ENCODE measurements around the gene TRAPPC6A. TPM values are rescaled to one million over a fixed set of nuclear protein-coding genes. Genes with fewer than 3 reads are reported as not detected.
A peak's percentile ranks its signal among the peaks of the same experiment; 100 is the strongest.

Gene TRAPPC6A
- total and polyA plus RNA-seq, 9 of the 15 experiments (the other 6 are each of a cell fraction or from before 2014, with no cell fraction given), result 0.82 to 23.6 (median 11.6) TPM

DNA sequence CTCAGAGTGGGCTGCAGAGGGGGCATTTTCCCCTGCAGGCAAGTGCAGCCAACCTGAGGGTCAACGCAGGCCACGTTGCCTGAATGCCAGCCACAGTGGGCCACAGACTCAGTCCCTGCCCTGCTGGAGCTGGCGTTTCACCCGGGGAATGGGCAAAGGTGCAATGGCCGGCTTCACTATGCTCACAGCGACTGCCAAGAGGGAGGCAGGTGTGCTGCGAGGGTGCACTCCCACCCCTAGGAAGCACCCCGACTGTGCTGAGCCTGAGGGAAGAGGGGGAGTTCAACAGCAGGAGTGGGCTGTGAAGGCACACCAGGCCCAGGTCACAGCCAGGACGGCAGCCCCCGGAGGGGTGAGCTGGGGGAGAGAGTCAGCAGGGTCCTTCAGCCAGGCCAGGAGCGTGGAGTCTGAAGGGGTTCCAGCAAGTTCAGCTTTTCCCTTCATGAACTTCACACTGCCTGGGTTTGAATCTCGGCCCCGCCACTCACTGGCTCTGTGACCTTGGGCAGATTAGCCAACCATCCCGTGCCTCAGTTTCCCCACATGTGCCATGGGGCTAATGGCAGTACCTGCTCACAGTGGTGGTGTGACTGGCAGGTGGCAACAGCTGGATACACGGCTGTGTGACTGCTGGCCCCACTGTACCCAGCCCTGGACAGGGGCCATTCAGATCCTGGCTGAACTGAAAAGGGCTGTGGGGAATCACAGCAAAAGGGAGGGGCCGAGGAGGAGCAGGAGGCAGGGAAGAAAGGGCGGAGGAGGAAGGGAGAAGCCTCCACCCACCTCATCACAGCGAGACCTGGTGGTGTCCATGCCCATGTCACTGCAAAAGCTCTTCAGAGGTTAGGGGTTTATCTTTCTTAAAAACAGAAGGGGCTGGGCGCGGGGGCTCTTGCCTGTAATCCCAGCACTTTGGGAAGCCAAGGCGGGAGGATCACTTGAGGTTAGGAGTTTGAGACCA lies 7.6 kb downstream of the TRAPPC6A start:
- peak overlapping the region; percentile 54 to 87 for H3K9ac ChIP-seq (ENCODE audit: insufficient read depth in 1 of 2, low read depth in 2 of 2, low read length in 2 of 2)
- 55% methylated on average over 19 of the region's 21 CpGs for WGBS (ENCODE audit: insufficient coverage, low coverage, missing lambda C conversion rate)
- BruUV-seq (replicated peaks), result no TSS peak

More for the DNA sequence above, 7.6 kb downstream of the TRAPPC6A start:
- no peak overlapping the region for H2AFZ ChIP-seq (ENCODE audit: low read depth, low read length)
- H3K9me1 ChIP-seq (ENCODE audit: control insufficient read depth, insufficient read depth, low read length), result no peaks in the 10 kb centered on the region
- no peaks in the 10 kb centered on the region for H3K9me3 ChIP-seq (replicated peaks; ENCODE audit: control insufficient read depth, insufficient read depth, low read depth, low read length)
- TF ChIP-seq, protein P1, sequence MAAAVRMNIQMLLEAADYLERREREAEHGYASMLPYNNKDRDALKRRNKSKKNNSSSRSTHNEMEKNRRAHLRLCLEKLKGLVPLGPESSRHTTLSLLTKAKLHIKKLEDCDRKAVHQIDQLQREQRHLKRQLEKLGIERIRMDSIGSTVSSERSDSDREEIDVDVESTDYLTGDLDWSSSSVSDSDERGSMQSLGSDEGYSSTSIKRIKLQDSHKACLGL (CRISPR knock-in tag; IDR thresholded peaks at IDR 0.05; ENCODE audit: borderline replicate concordance, poor library complexity, severe bottlenecking), result no peak
- TF ChIP-seq BCOR (IDR thresholded peaks at IDR 0.05) (peak; percentile 80), XRCC3 (IDR thresholded peaks at IDR 0.05) (no peak), POLR2G (IDR thresholded peaks at IDR 0.05; ENCODE audit: low read depth, low read length) (0 out of 2 replicates have a peak, but pooled peaks have one; percentile 12), BRCA1 (IDR thresholded peaks at IDR 0.05) (no peak), BRCA1 (CRISPR knock-in tag; IDR thresholded peaks at IDR 0.05) (0 out of 2 replicates have a peak, but pooled peaks have one; percentile 35), TBP (optimal IDR thresholded peaks at IDR 0.05; ENCODE audit: low read depth, low read length) (no peak), NCOA2 (IDR thresholded peaks at IDR 0.05; ENCODE audit: partially characterized antibody in 2 of 2) (no peak), ZBTB7A (IDR thresholded peaks at IDR 0.05; ENCODE audit: borderline replicate concordance, control insufficient read depth, low read depth, low read length) (0 out of 2 replicates have a peak, but pooled peaks have one; percentile 10), MBD2 (IDR thresholded peaks at IDR 0.05; ENCODE audit: borderline replicate concordance, low read depth) (no peak), MYC (IDR thresholded peaks at IDR 0.05; ENCODE audit: low read depth, low read length) (0 out of 2 replicates have a peak, but pooled peaks have one; percentile 3), MYC (CRISPR knock-in tag; IDR thresholded peaks at IDR 0.05; ENCODE audit: borderline replicate concordance, low read depth) (no peak), PYGO2 (tag; IDR thresholded peaks at IDR 0.05) (no peak), SIX5 (IDR thresholded peaks at IDR 0.05; ENCODE audit: borderline replicate concordance in 1 of 2, insufficient read depth in 1 of 2, low read depth in 1 of 2, low read length in 2 of 2) (no peak), ESRRB (CRISPR knock-in tag; IDR thresholded peaks at IDR 0.05; ENCODE audit: borderline replicate concordance) (no peak), PHF21A (IDR thresholded peaks at IDR 0.05; ENCODE audit: borderline replicate concordance, low read depth) (no peak)
- TF ChIP-seq, protein P2, sequence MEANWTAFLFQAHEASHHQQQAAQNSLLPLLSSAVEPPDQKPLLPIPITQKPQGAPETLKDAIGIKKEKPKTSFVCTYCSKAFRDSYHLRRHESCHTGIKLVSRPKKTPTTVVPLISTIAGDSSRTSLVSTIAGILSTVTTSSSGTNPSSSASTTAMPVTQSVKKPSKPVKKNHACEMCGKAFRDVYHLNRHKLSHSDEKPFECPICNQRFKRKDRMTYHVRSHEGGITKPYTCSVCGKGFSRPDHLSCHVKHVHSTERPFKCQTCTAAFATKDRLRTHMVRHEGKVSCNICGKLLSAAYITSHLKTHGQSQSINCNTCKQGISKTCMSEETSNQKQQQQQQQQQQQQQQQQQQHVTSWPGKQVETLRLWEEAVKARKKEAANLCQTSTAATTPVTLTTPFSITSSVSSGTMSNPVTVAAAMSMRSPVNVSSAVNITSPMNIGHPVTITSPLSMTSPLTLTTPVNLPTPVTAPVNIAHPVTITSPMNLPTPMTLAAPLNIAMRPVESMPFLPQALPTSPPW (CRISPR knock-in tag; IDR thresholded peaks at IDR 0.05), result peak; percentile 38; the same call in 1 of the 2 replicates
- TF ChIP-seq, protein P3, sequence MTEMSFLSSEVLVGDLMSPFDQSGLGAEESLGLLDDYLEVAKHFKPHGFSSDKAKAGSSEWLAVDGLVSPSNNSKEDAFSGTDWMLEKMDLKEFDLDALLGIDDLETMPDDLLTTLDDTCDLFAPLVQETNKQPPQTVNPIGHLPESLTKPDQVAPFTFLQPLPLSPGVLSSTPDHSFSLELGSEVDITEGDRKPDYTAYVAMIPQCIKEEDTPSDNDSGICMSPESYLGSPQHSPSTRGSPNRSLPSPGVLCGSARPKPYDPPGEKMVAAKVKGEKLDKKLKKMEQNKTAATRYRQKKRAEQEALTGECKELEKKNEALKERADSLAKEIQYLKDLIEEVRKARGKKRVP (CRISPR knock-in tag; IDR thresholded peaks at IDR 0.05), result no peak
- FAIRE-seq (peak; percentile 54), DNase-seq (ENCODE audit: extremely low read depth in 1 of 4, low spot score in 3 of 4) (peak in 3 of 4 experiments; percentile 57 to 60 (median 58)), ATAC-seq (peak; percentile 58)
- H3K79me2 ChIP-seq (ENCODE audit: control insufficient read depth, insufficient read depth, low read length), result peaks cover 14% of the 10 kb centered on the region; the same call in 2 of the 3 replicates
- in situ Hi-C loops (cut with MboI), result no loop called here
- CTCF ChIA-PET (ENCODE audit: low intra/inter-chr PET ratio), result no interaction called here
- H3K4me3 ChIP-seq, result peak overlapping the region; percentile 10; the same call in 1 of the 2 replicates
- no peaks in the 10 kb centered on the region for H3K36me3 ChIP-seq (ENCODE audit: control insufficient read depth, insufficient read depth, low read length)
- intact Hi-C loops (cut with micrococcal nuclease), result no loop called here
- H4K20me1 ChIP-seq (replicated peaks; ENCODE audit: control insufficient read depth, insufficient read depth, low read length), result peaks cover 6% of the 10 kb centered on the region
- POLR2A ChIA-PET, result interaction anchor here (0.6 to 2.2 kb wide), 6 partner anchors 10 to 338 kb away, joined by 3 to 6 read pairs (median 4); partner anchors contain the start of gene FOSB
- peak overlapping the region; percentile 54 for H3K4me2 ChIP-seq (ENCODE audit: insufficient read depth, low read length)
- peaks cover 41 to 47% of the 10 kb centered on the region in 2 experiments for H3K4me1 ChIP-seq (replicated peaks in 1 of 2; ENCODE audit: control insufficient read depth in 2 of 2, insufficient read depth in 2 of 2, low read length in 2 of 2)
- H3K27me3 ChIP-seq (ENCODE audit: control insufficient read depth in 2 of 2, insufficient read depth in 2 of 2, low read length in 2 of 2), result no peaks in the 10 kb centered on the region
- peak overlapping the region; percentile 67; the same call in 1 of the 3 replicates for H3K27ac ChIP-seq (ENCODE audit: extremely low read depth, low read depth, low read length)

Data from K562 (cell line).